Stimulated activated CD8-positive, alpha-beta memory T cell treated with anti-CD3 and anti-CD28 coated beads, Interleukin-12 subunit alpha, Interleukin-12 subunit beta, amount 100 ng/mL, for 4 hours (primary cell): Measurements from ENCODE around the gene CLDN16.

ENCODE experiments used
- DNase-seq: peaks from one replicate; pipeline ENCODE4 v3.0.0-alpha.2; 2020; ENCODE audit warnings: low read depth

The CLDN16 gene

GRCh38 chr3:190387578-190388213 is at the start of gene CLDN16:
Gene CLDN16, plus strand, starts transcription at chr3:190388163. Its CDS starts 167 bp downstream, at chr3:190388330.
- no peak for DNase-seq

DNA sequence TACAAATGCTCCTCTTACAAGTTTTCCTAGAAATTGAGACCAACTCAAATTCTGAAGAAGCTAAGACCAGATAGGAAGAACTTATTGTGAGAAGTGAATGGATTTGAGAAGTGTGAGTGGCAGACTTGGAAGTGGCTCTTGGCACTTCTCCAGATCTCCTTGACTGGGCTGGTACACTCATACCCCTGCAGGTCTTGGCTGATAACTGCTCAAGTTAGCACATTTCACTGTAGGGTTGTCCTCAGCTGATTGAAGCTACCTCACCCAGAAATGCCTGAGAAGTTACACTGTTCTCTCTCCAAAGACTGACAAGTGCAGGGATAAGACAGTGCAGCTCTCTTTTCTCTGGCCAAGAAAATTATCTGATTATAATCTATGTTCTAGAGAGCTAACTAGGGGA is 49.2 kb upstream of the CLDN16 start:
- DNase-seq, result no peak

- DNase-seq, result no peak
Observed at GRCh38 chr3:190339130-190339529, 48.8 kb upstream of the CLDN16 start.

- no peak for DNase-seq
Observed at GRCh38 chr3:190340071-190340470, 47.9 kb upstream of the CLDN16 start.

DNA sequence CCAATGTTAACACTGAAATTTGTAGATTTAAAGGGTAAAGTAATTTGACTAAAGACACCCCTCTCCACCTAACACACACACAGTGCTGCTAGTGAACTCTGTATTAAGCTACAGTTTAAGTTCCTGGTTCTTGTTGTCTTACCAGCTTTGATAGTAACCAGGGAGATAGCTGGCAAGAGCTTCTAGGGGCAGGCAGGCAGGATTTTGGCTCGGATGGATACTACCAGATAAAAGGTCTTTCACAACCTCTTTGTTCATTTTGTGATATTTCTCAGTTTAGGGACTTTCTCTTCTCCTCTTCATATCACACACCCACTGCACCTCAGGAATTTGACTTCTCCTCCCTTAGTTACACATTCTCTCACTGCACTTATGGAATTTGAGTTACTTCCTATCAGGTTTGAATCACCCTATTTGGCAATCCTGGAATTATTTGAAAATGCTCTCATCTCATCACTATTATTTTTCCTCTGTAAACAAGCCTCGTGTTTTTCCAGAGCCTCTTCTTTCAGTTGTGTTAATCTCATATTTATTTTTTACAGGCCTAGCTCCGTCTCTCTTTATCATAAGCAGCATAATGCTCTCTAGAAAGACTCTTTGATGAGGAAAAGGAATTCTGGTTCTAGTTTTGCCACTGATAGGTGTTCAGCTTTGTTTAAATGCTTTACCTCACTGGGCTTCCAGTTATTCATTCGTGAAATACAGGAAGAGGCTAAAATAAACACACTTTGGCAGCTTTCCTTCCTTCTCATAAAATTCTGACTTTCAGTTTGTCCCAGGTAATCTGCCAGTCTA is 42.7 kb upstream of the CLDN16 start:
- no peak for DNase-seq

GRCh38 chr3:190345878-190346277 is 42.1 kb upstream of the CLDN16 start:
- DNase-seq, result no peak

GRCh38 chr3:190346541-190346940 is 41.4 kb upstream of the CLDN16 start:
- DNase-seq, result no peak

- DNase-seq, result no peak
Observed at GRCh38 chr3:190352861-190353457, 35.0 kb upstream of the CLDN16 start.

GRCh38 chr3:190356246-190356645 is 31.7 kb upstream of the CLDN16 start:
- DNase-seq, result no peak

GRCh38 chr3:190357468-190357867 is 30.5 kb upstream of the CLDN16 start:
- no peak for DNase-seq

- DNase-seq, result no peak
Observed at GRCh38 chr3:190359813-190360212, 28.1 kb upstream of the CLDN16 start.

DNA sequence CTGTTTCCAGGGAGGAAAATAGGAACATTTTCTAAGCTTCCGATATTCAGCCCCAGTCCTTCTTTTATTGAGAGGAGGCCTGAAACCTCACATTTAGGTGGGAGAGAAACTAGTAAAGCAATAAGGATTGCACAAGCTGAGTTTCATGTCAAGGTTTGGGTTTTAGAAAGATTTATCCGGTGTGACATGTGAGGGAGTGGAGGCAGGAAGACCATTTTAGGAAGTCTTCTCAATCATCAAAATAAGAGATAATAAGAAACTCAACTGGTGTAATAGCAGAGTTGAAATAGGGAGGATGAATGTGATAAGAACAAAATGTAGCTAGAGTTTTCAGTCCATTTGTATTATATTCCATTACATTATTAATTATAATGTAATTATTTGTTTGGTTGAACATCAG is 27.7 kb upstream of the CLDN16 start:
- no peak for DNase-seq

DNA sequence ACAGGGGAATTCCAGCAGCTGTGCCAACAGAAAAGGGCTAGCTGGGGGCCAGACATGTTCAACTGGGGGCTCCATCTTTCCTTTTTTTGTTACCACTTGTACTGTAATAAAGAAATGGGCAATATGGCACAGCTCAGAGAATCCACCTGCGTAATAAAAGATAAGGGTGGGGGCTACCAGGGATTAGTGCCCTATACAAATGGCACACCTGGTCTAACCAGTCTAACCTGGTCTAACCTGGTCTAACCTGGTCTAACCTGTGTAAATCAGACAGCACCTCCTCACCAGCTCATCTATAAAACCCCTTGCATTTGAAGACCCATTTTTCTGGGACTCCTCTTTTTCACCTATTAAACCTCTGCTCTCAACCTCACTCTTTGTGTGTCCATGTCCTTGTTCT is 26.2 kb upstream of the CLDN16 start:
- DNase-seq, result no peak

DNA sequence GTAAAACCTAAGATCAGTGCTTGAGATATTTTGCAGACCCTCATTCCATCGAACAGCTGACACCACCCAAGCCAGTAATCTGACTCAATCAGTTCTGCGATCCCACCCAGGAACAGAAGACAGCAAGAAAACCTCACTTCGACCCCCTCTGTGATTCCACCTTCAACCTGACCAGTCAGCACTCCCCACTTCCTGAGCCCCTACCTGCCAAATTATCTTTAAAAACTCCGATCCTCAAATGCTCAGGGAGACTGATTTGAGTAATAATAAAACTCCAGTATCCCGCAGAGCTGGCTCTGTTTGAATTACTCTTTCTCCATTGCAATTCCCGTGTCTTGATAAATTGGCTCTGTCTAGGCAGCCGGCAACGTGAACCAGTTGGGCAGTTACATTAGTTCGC is 25.7 kb upstream of the CLDN16 start:
- DNase-seq, result no peak

DNA sequence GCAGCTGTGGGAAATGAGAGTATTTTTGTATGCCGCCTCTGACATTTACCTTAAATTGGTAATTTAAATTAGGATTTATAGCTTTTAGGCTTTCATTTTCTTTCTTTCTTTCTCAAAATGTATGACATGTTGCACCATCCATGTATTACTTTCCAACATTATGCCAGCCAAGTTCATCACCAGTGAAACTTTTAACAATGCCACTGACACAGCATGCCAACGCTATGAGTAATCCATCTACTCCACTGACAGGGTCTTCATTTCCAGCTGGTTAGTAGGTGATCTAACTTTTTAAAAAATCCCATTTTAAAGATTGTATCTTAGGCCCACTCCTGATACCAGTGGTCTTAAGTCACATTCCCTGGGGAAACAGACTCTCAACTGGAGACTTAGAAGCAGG is 21.8 kb upstream of the CLDN16 start:
- no peak for DNase-seq

DNA sequence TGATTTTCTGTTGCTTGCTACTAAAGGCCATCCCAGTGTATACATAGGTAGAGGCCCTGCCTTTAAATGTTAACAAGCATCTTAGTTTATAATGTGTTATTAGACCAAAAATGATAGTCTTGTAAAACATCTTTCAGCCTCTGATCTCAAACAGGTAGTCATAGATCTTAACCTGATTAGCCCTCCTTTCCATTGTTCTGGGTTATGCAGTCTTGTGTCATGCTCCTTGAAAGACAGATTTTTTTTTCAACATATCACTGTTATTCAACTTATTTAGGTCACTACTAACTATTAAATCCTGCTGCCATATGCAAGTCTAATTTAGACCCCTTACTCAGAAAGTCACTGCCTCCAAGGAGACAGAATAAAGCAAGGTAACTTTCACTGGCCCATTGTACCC is 19.1 kb upstream of the CLDN16 start:
- DNase-seq, result no peak

DNA sequence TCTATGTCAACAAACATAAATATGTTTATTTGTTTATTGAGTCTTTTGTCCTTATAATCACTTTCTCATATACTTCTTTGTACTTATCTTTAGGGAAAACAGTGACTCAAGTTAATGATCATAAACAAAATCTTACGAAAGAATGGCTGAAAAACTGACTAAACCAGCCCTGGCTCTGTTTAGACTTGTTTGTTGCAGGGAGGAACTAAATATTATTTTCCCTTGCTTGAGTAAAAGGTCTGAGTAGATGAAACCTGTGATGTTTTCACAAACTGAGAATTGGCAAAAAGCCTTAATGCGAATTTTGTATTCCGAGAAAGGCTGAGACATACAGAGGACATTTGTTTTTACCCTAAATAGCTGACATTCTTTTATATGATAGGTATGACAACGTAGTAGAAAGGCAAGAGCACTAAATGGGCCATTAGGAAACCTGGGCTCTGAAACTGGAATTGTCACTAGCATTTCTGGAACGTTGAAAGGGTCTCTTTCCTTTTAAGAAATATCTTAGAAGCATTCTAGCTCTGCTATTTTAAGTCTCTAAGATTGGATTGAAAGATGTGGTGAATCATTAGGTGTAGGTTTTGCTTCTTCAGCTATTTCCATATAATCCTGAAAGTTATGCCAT is 18.2 kb upstream of the CLDN16 start:
- DNase-seq, result no peak

GRCh38 chr3:190370369-190370768 is 17.6 kb upstream of the CLDN16 start:
- no peak for DNase-seq

DNA sequence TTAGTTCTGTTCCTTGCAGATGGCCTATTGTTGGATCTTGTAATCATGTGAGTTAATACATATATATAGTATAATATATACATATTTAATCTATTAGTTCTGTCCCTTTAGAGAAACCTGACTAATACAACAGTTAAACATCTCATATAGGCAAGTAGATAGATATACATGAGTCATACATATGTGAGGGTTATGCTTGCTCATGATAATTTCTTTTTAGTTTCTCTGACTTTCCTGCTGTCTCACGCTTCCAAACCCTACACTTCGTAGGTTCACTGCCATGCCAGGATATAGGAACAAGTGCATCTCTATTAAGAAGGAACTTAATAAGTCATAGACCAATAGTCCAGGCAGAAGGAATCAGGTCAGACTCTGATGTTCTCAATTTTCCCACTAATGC is 16.8 kb upstream of the CLDN16 start:
- DNase-seq, result no peak

DNA sequence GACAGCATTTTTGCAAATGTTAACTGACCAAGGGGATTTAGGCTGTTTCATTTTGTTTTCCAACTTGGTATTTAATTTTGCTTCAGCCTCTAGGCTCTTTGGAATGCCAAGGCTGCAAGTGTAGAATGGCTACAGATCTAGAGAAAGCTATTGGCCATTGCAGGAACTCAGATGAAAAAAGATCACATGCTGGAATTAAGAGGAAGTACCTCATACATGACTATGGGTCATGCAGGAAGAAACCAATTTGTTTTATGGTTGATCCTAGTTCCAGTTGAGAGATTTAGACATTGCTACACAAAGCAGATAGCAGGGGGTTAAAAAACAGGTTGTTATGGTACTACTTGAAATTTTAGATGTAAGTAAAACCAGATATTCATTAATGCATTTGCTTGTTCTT is 12.7 kb upstream of the CLDN16 start:
- no peak for DNase-seq

- DNase-seq, result no peak
Observed at GRCh38 chr3:190375671-190376070, 12.3 kb upstream of the CLDN16 start.

DNA sequence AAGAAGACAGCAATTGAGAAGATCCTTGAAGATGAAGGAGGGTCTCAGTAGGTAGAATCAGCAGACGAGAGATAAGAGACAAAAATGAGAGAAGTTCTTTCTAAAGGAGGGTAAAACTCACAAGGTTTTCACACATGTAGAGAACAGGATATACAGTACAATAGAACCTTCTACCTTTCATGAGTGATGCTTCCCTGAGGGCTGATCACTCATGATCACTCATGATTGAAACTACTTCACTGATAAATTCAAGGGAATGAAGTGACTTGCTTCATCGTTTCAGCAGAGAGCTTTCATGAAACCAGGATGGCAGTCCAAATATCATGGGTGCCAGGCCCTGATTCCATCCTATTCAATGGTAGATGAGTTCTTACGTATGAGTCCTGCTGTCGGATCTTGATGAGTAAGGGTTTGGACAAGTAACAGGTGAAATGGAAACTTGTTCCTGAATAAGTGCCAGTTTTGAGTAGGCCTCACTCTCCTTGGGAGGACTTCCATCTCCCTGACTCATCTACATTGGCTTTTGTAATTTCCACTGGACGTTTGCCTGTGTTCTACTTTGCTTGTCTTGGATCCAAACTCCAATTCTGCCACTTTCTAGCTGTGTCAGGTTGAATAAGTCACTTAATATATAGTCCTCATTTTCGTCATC is 9.6 kb upstream of the CLDN16 start:
- DNase-seq, result no peak
